Endothelial cell of umbilical vein (primary cell): ENCODE measurements around the gene BLM. TPM values are rescaled to one million over a fixed set of nuclear protein-coding genes. Genes with fewer than 3 reads are reported as not detected.

Source experiments
- BruUV-seq: library from RNA; stranded (reverse); fragments of 400-500 nt; replicated peaks from 2 replicates; lab custom pipeline; 2021; lab: Mats Ljungman, UMichigan
- CTCF ChIA-PET: fragments of 300-600, 350-600 bp; sonication (Branson Sonifier 250); formaldehyde crosslinking; loops from one replicate; lab custom pipeline; 2021; ENCODE audit warnings: antibody characterized with exemption, inconsistent platforms; lab: Charles Lee
- POLR2A ChIA-PET: fragments of 300-600, 350-600 bp; sonication (Branson Sonifier 250); formaldehyde crosslinking; loops from one replicate; lab custom pipeline; 2021; ENCODE audit warnings: antibody characterized with exemption, inconsistent platforms; lab: Charles Lee
- DNase-seq: peaks from one replicate; pipeline ENCODE4 v3.0.0-alpha.2; 2011; ENCODE audit warnings: low read depth, low spot score
- FAIRE-seq: peaks from 2 replicates; lab custom pipeline; 2011; peaks lifted over from hg19 to GRCh38; lab: Jason Lieb, UNC
- H2AFZ ChIP-seq: 2 replicates; pipeline ENCODE4 v1.6.0; 2012; ENCODE audit warnings: low read depth, low read length, control low read depth, inconsistent platforms
- H3K27ac ChIP-seq: 2 replicates; pipeline ENCODE4 v1.5.1; 2011; ENCODE audit warnings: low read depth, mild to moderate bottlenecking, control low read depth, low read length, moderate library complexity; ENCODE audit not compliant: insufficient read depth
- H3K27me3 ChIP-seq, 2 experiments: 2 replicates each; pipeline versions ENCODE4 v1.6.0 to v1.6.1; 2011; ENCODE audit warnings: low read length in 2 of 2, mixed read lengths in 1 of 2; ENCODE audit not compliant: control insufficient read depth in 2 of 2, insufficient read depth in 2 of 2
- H3K36me3 ChIP-seq, 2 experiments: 2 replicates in 1 of 2; 3 replicates in 1 of 2; pipeline ENCODE4 v1.5.1; 2011; ENCODE audit warnings: low read length in 2 of 2, mild to moderate bottlenecking in 1 of 2, moderate library complexity in 1 of 2; ENCODE audit not compliant: control insufficient read depth in 2 of 2, insufficient read depth in 2 of 2; ENCODE audit errors: extremely low read depth in 1 of 2
- H3K4me1 ChIP-seq: 3 replicates; pipeline ENCODE4 v1.5.1; 2011; ENCODE audit warnings: mild to moderate bottlenecking, low read length; ENCODE audit not compliant: control insufficient read depth, insufficient read depth; ENCODE audit errors: extremely low read depth
- H3K4me2 ChIP-seq: 2 replicates; pipeline ENCODE4 v1.6.1; 2011; ENCODE audit warnings: low read length, control low read depth, mixed read lengths; ENCODE audit not compliant: insufficient read depth
- H3K4me3 ChIP-seq, 3 experiments: fragments of 200-600 bp in 1 of 3; sonication (generic), shearing (Covaris generic) in 1 of 3; replicated peaks in 1 of 3; 2 replicates each; pipeline ENCODE4 v1.5.1; 2011 to 2016; ENCODE audit warnings: control low read depth in 3 of 3, low read length in 3 of 3, mild to moderate bottlenecking in 2 of 3, inconsistent platforms in 1 of 3, low read depth in 1 of 3, moderate library complexity in 1 of 3; ENCODE audit not compliant: insufficient read depth in 1 of 3
- H3K79me2 ChIP-seq: 2 replicates; pipeline ENCODE4 v1.6.0; 2012; ENCODE audit warnings: low read length, inconsistent platforms; ENCODE audit not compliant: control insufficient read depth, insufficient read depth
- H3K9ac ChIP-seq: replicated peaks from 2 replicates; pipeline ENCODE3; 2011; ENCODE audit warnings: low read length, control low read depth; ENCODE audit not compliant: insufficient read depth; ENCODE audit errors: extremely low read depth
- H3K9me1 ChIP-seq: replicated peaks from 3 replicates; pipeline ENCODE4 v1.6.0; 2011; ENCODE audit warnings: mild to moderate bottlenecking, low read length; ENCODE audit not compliant: control insufficient read depth, insufficient read depth; ENCODE audit errors: extremely low read depth
- H3K9me3 ChIP-seq: replicated peaks from 2 replicates; pipeline ENCODE4 v1.5.1; 2012; ENCODE audit warnings: low read length, inconsistent platforms; ENCODE audit not compliant: control insufficient read depth, insufficient read depth
- H4K20me1 ChIP-seq: replicated peaks from 2 replicates; pipeline ENCODE3; 2011; ENCODE audit warnings: mild to moderate bottlenecking, low read length; ENCODE audit not compliant: control insufficient read depth, insufficient read depth; ENCODE audit errors: extremely low read depth
- EZH2 ChIP-seq: IDR thresholded peaks from 2 replicates; pipeline ENCODE4 v1.6.1; 2012; ENCODE audit warnings: borderline replicate concordance, low read depth, mild to moderate bottlenecking, moderate library complexity, low read length, inconsistent platforms; ENCODE audit not compliant: severe bottlenecking
- FOS ChIP-seq: IDR thresholded peaks from 2 replicates; pipeline ENCODE4 v1.6.1; 2011; ENCODE audit warnings: mild to moderate bottlenecking, low read length, moderate library complexity, borderline replicate concordance; ENCODE audit not compliant: insufficient read depth
- GATA2 ChIP-seq: IDR thresholded peaks from 2 replicates; pipeline ENCODE4 v1.7.0; 2011; ENCODE audit warnings: low read depth, mild to moderate bottlenecking, moderate library complexity, mixed read lengths, low read length; ENCODE audit not compliant: insufficient read length, insufficient read depth
- JUN ChIP-seq: IDR thresholded peaks from 2 replicates; pipeline ENCODE4 v1.6.1; 2011; ENCODE audit warnings: borderline replicate concordance, low read depth; ENCODE audit not compliant: insufficient read length, insufficient read depth
- MAX ChIP-seq: IDR thresholded peaks from 2 replicates; pipeline ENCODE4 v1.6.1; 2011; ENCODE audit not compliant: insufficient read depth, insufficient read length
- MYC ChIP-seq: IDR thresholded peaks from one replicate; pipeline ENCODE4 v1.6.1; 2011; ENCODE audit warnings: mild to moderate bottlenecking, low read depth, low read length
- POLR2A ChIP-seq: IDR thresholded peaks from 2 replicates; pipeline ENCODE4 v1.6.1; 2012; ENCODE audit warnings: low read depth, mild to moderate bottlenecking, control low read depth, low read length
- POLR2AphosphoS5 ChIP-seq: IDR thresholded peaks from 2 replicates; pipeline ENCODE4 v1.6.1; 2012; ENCODE audit warnings: low read depth, mild to moderate bottlenecking, control low read depth, low read length, moderate library complexity; ENCODE audit not compliant: insufficient read depth
- dilution Hi-C: fragments of 300-500 bp; cut with MboI; formaldehyde crosslinking; loops from one replicate; pipeline ENCODE4 v1.15.0; 2019; ENCODE audit warnings: low sequenced_read_pairs; ENCODE audit not compliant: extremely low pct_ligation_motif_present
- intact Hi-C: fragments of 100-400 bp; cut with micrococcal nuclease; formaldehyde crosslinking; loops from one replicate; pipeline ENCODE4 v1.10.0; 2022
- polyA plus RNA-seq, 4 experiments: library from polyadenylated mRNA; depleted of rRNA in 3 of 4; stranded (reverse) in 3 of 4; unstranded in 1 of 4; fragments of >200 nt; gene quantifications; 2 replicates each; pipeline versions ENCODE4 v1.2.1 to v1.2.3, GENCODE V29; 2011 to 2012; ENCODE audit warnings: missing spikeins in 1 of 4
- total RNA-seq: library from RNA; stranded (reverse); gene quantifications from 2 replicates; pipeline ENCODE4 v1.2.3, GENCODE V29; 2021
- TF ChIP-seq, protein P1 (sequence below), 2 donors: IDR thresholded peaks; 1 replicate in 1 of 2; 2 replicates in 1 of 2; pipeline ENCODE4 v1.5.1; 2011; ENCODE audit warnings: low read length in 2 of 2, mild to moderate bottlenecking in 2 of 2, moderate library complexity in 2 of 2, control low read depth in 1 of 2, inconsistent platforms in 1 of 2, low read depth in 1 of 2; ENCODE audit not compliant: insufficient read depth in 1 of 2; ENCODE audit errors: extremely low read depth in 1 of 2

Gene BLM
- total and polyA plus RNA-seq, 2 donors (not counting 3 experiments of a cell fraction or from before 2014, with no cell fraction given): 3.8 to 17.3 TPM

GRCh38 chr15:90694987-90695386 lies 22.2 kb upstream of the BLM start:
- DNase-seq (no peak), FAIRE-seq (no peak)
- Histone ChIP-seq H3K4me2 (no peak overlapping the region), H3K27ac (no peak overlapping the region), H3K4me3 (no peak overlapping the region), H3K79me2 (no peaks in the 10 kb centered on the region), H4K20me1 (no peaks in the 10 kb centered on the region), H2AFZ (no peak overlapping the region), H3K9ac (no peak overlapping the region), H3K36me3 (no peaks in the 10 kb centered on the region), H3K27me3 (no peaks in the 10 kb centered on the region), H3K9me3 (no peaks in the 10 kb centered on the region), H3K9me1 (no peaks in the 10 kb centered on the region), H3K4me1 (peaks cover 2% of the 10 kb centered on the region)
- ChIA-PET POLR2A (no interaction called here), CTCF (interaction anchor here (1.6 to 2.5 kb wide), 4 partner anchors 45 to 402 kb away, joined by 3 to 14 read pairs (median 8); no protein-coding TSS in a partner anchor)
- BruUV-seq: no TSS peak
- TF ChIP-seq POLR2AphosphoS5 (no peak), MYC (no peak), GATA2 (no peak), MAX (no peak), FOS (no peak), JUN (no peak), EZH2 (no peak), POLR2A (no peak)
- TF ChIP-seq, protein P1, sequence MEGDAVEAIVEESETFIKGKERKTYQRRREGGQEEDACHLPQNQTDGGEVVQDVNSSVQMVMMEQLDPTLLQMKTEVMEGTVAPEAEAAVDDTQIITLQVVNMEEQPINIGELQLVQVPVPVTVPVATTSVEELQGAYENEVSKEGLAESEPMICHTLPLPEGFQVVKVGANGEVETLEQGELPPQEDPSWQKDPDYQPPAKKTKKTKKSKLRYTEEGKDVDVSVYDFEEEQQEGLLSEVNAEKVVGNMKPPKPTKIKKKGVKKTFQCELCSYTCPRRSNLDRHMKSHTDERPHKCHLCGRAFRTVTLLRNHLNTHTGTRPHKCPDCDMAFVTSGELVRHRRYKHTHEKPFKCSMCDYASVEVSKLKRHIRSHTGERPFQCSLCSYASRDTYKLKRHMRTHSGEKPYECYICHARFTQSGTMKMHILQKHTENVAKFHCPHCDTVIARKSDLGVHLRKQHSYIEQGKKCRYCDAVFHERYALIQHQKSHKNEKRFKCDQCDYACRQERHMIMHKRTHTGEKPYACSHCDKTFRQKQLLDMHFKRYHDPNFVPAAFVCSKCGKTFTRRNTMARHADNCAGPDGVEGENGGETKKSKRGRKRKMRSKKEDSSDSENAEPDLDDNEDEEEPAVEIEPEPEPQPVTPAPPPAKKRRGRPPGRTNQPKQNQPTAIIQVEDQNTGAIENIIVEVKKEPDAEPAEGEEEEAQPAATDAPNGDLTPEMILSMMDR (IDR thresholded peaks at IDR 0.05; ENCODE audit: extremely low read depth in 1 of 2, insufficient read depth in 1 of 2, low read depth in 1 of 2, low read length in 2 of 2): no peak
- intact Hi-C loops: loop anchor here (5.0 kb wide), 1 partner anchor 193 kb away; no protein-coding TSS in a partner anchor
- dilution Hi-C loops: no loop called here
